ENCODE data around the gene RCOR2.

DNA sequence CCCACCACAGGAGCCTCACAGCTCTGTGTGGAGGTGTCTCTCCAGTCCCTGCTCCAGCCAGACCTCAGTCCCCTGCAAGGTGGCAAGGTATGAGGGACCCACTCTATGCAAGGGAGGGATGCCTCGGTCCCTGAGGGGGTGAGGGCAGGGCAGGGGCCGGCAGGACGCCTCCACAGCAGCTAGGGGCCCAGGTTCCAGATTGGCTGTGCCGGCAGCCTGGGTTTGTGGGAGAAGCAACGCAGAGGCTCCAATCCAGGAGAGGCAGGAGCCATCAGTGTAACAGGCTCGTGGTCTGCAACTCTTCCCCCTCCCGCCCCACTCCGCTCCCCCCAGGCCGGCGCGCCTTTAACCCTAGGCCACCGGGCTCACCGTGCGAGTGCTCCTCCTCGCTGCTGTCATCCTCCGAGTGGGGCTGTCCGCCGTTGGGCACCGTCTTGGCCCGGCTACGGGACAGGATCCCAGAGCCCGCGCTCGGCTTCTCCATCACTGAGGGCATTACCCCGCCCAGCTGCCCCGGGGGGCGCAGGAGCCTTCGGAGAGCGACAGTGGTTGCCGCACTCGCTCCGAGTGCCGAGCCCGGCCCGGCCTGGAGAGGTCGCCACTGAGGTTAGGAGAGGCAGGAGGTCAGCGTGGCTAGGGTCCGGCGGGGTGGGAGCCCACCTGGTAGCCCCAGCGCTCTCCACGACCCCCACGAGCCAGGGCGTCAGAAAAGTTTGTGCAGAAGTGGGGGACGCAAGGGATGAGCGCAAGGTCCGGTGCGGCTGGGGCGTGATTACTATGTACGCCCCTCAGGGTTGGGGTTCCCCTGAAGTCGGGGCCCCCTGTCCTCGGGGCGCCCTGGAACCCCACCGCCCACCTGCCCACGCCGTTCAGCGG is 765 bp downstream of the RCOR2 start:
- TF ChIP-seq POLR2AphosphoS5 (IDR thresholded peaks at IDR 0.05), result no peak
- TF ChIP-seq, protein P1, sequence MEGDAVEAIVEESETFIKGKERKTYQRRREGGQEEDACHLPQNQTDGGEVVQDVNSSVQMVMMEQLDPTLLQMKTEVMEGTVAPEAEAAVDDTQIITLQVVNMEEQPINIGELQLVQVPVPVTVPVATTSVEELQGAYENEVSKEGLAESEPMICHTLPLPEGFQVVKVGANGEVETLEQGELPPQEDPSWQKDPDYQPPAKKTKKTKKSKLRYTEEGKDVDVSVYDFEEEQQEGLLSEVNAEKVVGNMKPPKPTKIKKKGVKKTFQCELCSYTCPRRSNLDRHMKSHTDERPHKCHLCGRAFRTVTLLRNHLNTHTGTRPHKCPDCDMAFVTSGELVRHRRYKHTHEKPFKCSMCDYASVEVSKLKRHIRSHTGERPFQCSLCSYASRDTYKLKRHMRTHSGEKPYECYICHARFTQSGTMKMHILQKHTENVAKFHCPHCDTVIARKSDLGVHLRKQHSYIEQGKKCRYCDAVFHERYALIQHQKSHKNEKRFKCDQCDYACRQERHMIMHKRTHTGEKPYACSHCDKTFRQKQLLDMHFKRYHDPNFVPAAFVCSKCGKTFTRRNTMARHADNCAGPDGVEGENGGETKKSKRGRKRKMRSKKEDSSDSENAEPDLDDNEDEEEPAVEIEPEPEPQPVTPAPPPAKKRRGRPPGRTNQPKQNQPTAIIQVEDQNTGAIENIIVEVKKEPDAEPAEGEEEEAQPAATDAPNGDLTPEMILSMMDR (IDR thresholded peaks at IDR 0.05 in 8 of 11, conservative IDR thresholded peaks at IDR 0.05 in 3 of 11), result peak in 6 of 11 experiments; percentile 17 to 49 (median 40)
- TF ChIP-seq POLR2A (IDR thresholded peaks at IDR 0.05), result no peak
